ENCODE measurements around the gene CACNA2D3.

DNA sequence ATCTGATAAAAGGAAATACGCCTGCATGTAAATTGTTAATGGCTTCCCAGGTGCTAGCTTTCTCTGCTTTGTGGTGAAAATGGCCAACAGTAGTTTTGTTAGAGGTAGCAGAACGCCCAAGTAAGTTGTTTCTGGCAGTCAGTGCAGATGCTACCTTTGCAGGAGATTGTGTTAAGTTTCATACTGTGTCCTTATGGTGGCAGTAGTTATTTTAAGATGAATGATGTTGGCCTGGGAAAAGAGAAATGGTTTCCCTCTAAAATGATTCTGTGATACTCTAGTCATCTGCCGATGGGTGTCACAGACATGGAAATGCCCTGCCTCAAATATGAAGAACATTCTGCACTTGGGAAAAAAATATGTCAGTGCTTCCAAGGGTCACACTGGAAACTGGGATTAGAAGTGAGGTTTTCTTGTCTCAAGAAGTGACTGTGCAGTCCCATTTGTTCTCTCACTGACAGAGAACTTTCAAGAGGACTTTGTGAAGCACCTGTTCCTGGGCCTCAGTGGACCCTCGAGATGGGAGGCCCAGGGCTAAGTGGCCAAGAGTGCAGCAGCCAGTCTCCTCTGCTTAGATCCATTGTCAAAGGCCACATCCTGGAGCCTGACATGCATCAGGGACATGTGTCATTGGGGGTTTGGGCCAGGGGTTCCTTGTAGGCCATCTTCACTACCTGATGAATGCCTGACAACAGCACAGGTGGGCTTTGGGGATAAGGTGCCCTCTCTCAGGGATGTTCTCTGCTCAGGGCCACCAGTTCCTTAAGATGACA lies 393.3 kb downstream of the CACNA2D3 start:
- no peak for TF ChIP-seq HDGF (IDR thresholded peaks at IDR 0.05; ENCODE audit: borderline replicate concordance)
- TF ChIP-seq TARDBP (IDR thresholded peaks at IDR 0.05) = no peak
- no peak for TF ChIP-seq CTBP1 (IDR thresholded peaks at IDR 0.05; ENCODE audit: borderline replicate concordance)
- TF ChIP-seq ARNT (IDR thresholded peaks at IDR 0.05) = no peak
- no peak for TF ChIP-seq NFRKB (IDR thresholded peaks at IDR 0.05)

Measured in HEK293T (cell line).